GM21367 (cell line): Measurements from ENCODE around the gene RFPL3.
"Not testable (repeated sequence)": the region's sequence is repeated elsewhere in the genome, so short reads cannot be mapped to it uniquely, and the experiment has no call there.

Experiments used
- ATAC-seq: cut with Tn5 transposase; IDR thresholded peaks from one replicate; pipeline ENCODE4 v1.9.1; 2021; ENCODE audit not compliant: unreplicated experiment

RFPL3 gene

GRCh38 chr22:32352681-32353080 is 5.0 kb upstream of the RFPL3 start:
- ATAC-seq = no peak

GRCh38 chr22:32353292-32353691 is 4.4 kb upstream of the RFPL3 start:
- no peak for ATAC-seq

- no peak for ATAC-seq
Measured at GRCh38 chr22:32353840-32354239, 3.8 kb upstream of the RFPL3 start.

- ATAC-seq = no peak
Measured at GRCh38 chr22:32354360-32355351, 3.0 kb upstream of the RFPL3 start.

- ATAC-seq = no peak
Measured at GRCh38 chr22:32355760-32356159, 1.9 kb upstream of the RFPL3 start.

- ATAC-seq = not testable (repeated sequence)
Measured at GRCh38 chr22:32360096-32360495, 2.4 kb downstream of the RFPL3 start.

GRCh38 chr22:32361257-32361656 is 3.6 kb downstream of the RFPL3 start:
- no peak for ATAC-seq

- ATAC-seq = no peak
Measured at GRCh38 chr22:32364210-32364609, 6.5 kb downstream of the RFPL3 start.

GRCh38 chr22:32375678-32376450 is 18.2 kb downstream of the RFPL3 start:
- no peak for ATAC-seq

- no peak for ATAC-seq
Measured at GRCh38 chr22:32376681-32377080, 19.0 kb downstream of the RFPL3 start.

- no peak for ATAC-seq
Measured at GRCh38 chr22:32378707-32379272, 21.1 kb downstream of the RFPL3 start.

- ATAC-seq = no peak
Measured at GRCh38 chr22:32380991-32381390, 23.3 kb downstream of the RFPL3 start.

- ATAC-seq = no peak
Measured at GRCh38 chr22:32385681-32386080, 28.0 kb downstream of the RFPL3 start.

- ATAC-seq = no peak
Measured at GRCh38 chr22:32389685-32390084, 32.0 kb downstream of the RFPL3 start.

GRCh38 chr22:32395107-32395506 is 37.4 kb downstream of the RFPL3 start:
- ATAC-seq = no peak

- no peak for ATAC-seq
Measured at GRCh38 chr22:32396255-32396654, 38.6 kb downstream of the RFPL3 start.

- ATAC-seq = no peak
Measured at GRCh38 chr22:32396746-32397145, 39.1 kb downstream of the RFPL3 start.

- ATAC-seq = no peak
Measured at GRCh38 chr22:32401486-32401885, 43.8 kb downstream of the RFPL3 start.

- ATAC-seq = no peak
Measured at GRCh38 chr22:32404021-32404420, 46.4 kb downstream of the RFPL3 start.

GRCh38 chr22:32407312-32407711 is 49.6 kb downstream of the RFPL3 start:
- no peak for ATAC-seq

GRCh38 chr22:32407936-32408335 is 50.3 kb downstream of the RFPL3 start:
- ATAC-seq = no peak

- no peak for ATAC-seq
Measured at GRCh38 chr22:32409977-32410376, 52.3 kb downstream of the RFPL3 start.
